Skeletal muscle tissue (tissue), 4 donors: ENCODE results near the gene SLC4A1AP. TPM values are rescaled to one million over a fixed set of nuclear protein-coding genes. Genes with fewer than 3 reads are reported as not detected.
"Not testable (repeated sequence)": the region's sequence is repeated elsewhere in the genome, so short reads cannot be mapped to it uniquely, and the experiment has no call there.

ENCODE experiments used
- H3K27ac ChIP-seq: one replicate; pipeline ENCODE4 v1.7.0; 2013; ENCODE audit warnings: mild to moderate bottlenecking, low read depth, low read length, inconsistent platforms
- H3K27me3 ChIP-seq, 3 donors: one replicate each; pipeline ENCODE4 v1.7.0; 2013; ENCODE audit warnings: low read length in 3 of 3; ENCODE audit not compliant: control insufficient read depth in 3 of 3, insufficient read depth in 3 of 3
- H3K36me3 ChIP-seq, 3 donors: one replicate each; pipeline ENCODE4 v1.7.0; 2013; ENCODE audit warnings: low read length in 3 of 3; ENCODE audit not compliant: control insufficient read depth in 3 of 3, insufficient read depth in 3 of 3
- H3K4me1 ChIP-seq, 3 donors: one replicate each; pipeline ENCODE4 v1.7.0; 2013; ENCODE audit warnings: low read length in 3 of 3, mild to moderate bottlenecking in 3 of 3; ENCODE audit not compliant: control insufficient read depth in 3 of 3, insufficient read depth in 3 of 3
- H3K4me3 ChIP-seq, 3 donors: one replicate each; pipeline ENCODE4 v1.7.0; 2013; ENCODE audit warnings: low read length in 3 of 3
- H3K9ac ChIP-seq, 3 donors: one replicate each; pipeline ENCODE4 v1.7.0; 2013; ENCODE audit warnings: low read length in 3 of 3, mild to moderate bottlenecking in 3 of 3, moderate library complexity in 2 of 3, low read depth in 1 of 3
- H3K9me3 ChIP-seq, 3 donors: one replicate each; pipeline ENCODE4 v1.7.0; 2013; ENCODE audit warnings: low read length in 3 of 3; ENCODE audit not compliant: control insufficient read depth in 3 of 3
- total RNA-seq: library from RNA; depleted of rRNA; stranded (reverse); fragments of >200 nt; gene quantifications from one replicate; pipeline ENCODE4 v1.2.3, GENCODE V29; 2014
- donor health status: Osteomylitis.

Gene SLC4A1AP
- total RNA-seq, 1 donor from 2014 or later: 20.9 TPM

- H3K9me3 ChIP-seq: no peaks in the 10 kb centered on the region
- peaks cover 0 to 6% (median 2%) of the 10 kb centered on the region in 3 donors for H3K4me1 ChIP-seq
- no peaks in the 10 kb centered on the region for H3K27me3 ChIP-seq
- H3K4me3 ChIP-seq: no peak overlapping the region
- no peak overlapping the region for H3K27ac ChIP-seq
- H3K9ac ChIP-seq: no peak overlapping the region
- H3K36me3 ChIP-seq: peaks cover 12 to 50% (median 45%) of the 10 kb centered on the region in 3 donors
These were observed 7.5 kb downstream of the SLC4A1AP start for GRCh38 chr2:27671235-27671634.

GRCh38 chr2:27672723-27673486 is 9.2 kb downstream of the SLC4A1AP start:
- Histone ChIP-seq H3K27me3 (no peaks in the 10 kb centered on the region), H3K4me1 (peaks cover 0 to 6% (median 2%) of the 10 kb centered on the region in 3 donors), H3K36me3 (peaks cover 12 to 62% (median 48%) of the 10 kb centered on the region in 3 donors), H3K9me3 (no peaks in the 10 kb centered on the region), H3K27ac (peak overlapping the region; percentile 8), H3K4me3 (no peak overlapping the region), H3K9ac (peak overlapping the region in 1 of 3 donors; percentile 27)

GRCh38 chr2:27680571-27680970 is 16.9 kb downstream of the SLC4A1AP start:
- Histone ChIP-seq H3K36me3 (peaks cover 31 to 62% (median 39%) of the 10 kb centered on the region in 3 donors), H3K27me3 (no peaks in the 10 kb centered on the region), H3K9me3 (no peaks in the 10 kb centered on the region), H3K4me3 (no peak overlapping the region), H3K27ac (no peak overlapping the region), H3K9ac (no peak overlapping the region), H3K4me1 (no peaks in the 10 kb centered on the region)

GRCh38 chr2:27681841-27682240 is 18.2 kb downstream of the SLC4A1AP start:
- peak overlapping the region; percentile 38 for H3K27ac ChIP-seq
- H3K36me3 ChIP-seq: peaks cover 29 to 60% (median 41%) of the 10 kb centered on the region in 3 donors
- no peaks in the 10 kb centered on the region for H3K9me3 ChIP-seq
- H3K27me3 ChIP-seq: no peaks in the 10 kb centered on the region
- H3K9ac ChIP-seq: no peak overlapping the region
- no peak overlapping the region for H3K4me3 ChIP-seq
- no peaks in the 10 kb centered on the region for H3K4me1 ChIP-seq

GRCh38 chr2:27682334-27682771 is 18.7 kb downstream of the SLC4A1AP start:
- H3K9me3 ChIP-seq, H3K4me1 ChIP-seq, H3K27me3 ChIP-seq, H3K27ac ChIP-seq, H3K9ac ChIP-seq, H3K4me3 ChIP-seq: not testable (repeated sequence)
- H3K36me3 ChIP-seq: peaks cover 29 to 59% (median 36%) of the 10 kb centered on the region in 3 donors

- no peaks in the 10 kb centered on the region for H3K9me3 ChIP-seq
- peaks cover 31 to 55% (median 31%) of the 10 kb centered on the region in 3 donors for H3K36me3 ChIP-seq
- H3K4me1 ChIP-seq: no peaks in the 10 kb centered on the region
- H3K27ac ChIP-seq: no peak overlapping the region
- H3K4me3 ChIP-seq: no peak overlapping the region
- H3K27me3 ChIP-seq: no peaks in the 10 kb centered on the region
- H3K9ac ChIP-seq: no peak overlapping the region
These were observed 19.8 kb downstream of the SLC4A1AP start for GRCh38 chr2:27683390-27684071.

GRCh38 chr2:27685006-27685405 is 21.3 kb downstream of the SLC4A1AP start:
- H3K36me3 ChIP-seq: peaks cover 21 to 53% (median 23%) of the 10 kb centered on the region in 3 donors

GRCh38 chr2:27685577-27685976 is 21.9 kb downstream of the SLC4A1AP start:
- peaks cover 0 to 8% (median 8%) of the 10 kb centered on the region in 3 donors for H3K4me1 ChIP-seq
- H3K9ac ChIP-seq: no peak overlapping the region
- H3K4me3 ChIP-seq: no peak overlapping the region
- H3K36me3 ChIP-seq: peaks cover 21 to 51% (median 23%) of the 10 kb centered on the region in 3 donors
- no peaks in the 10 kb centered on the region for H3K27me3 ChIP-seq
- no peak overlapping the region for H3K27ac ChIP-seq
- H3K9me3 ChIP-seq: no peaks in the 10 kb centered on the region

More at GRCh38 chr2:27685006-27685405, 21.3 kb downstream of the SLC4A1AP start:
- not testable (repeated sequence) for H3K9ac ChIP-seq, H3K9me3 ChIP-seq, H3K27me3 ChIP-seq, H3K4me3 ChIP-seq, H3K4me1 ChIP-seq, H3K27ac ChIP-seq

GRCh38 chr2:27687232-27687631 is 23.5 kb downstream of the SLC4A1AP start:
- Histone ChIP-seq H3K4me1 (peaks cover 0 to 8% (median 8%) of the 10 kb centered on the region in 3 donors), H3K9ac (no peak overlapping the region), H3K4me3 (no peak overlapping the region), H3K9me3 (no peaks in the 10 kb centered on the region), H3K27me3 (no peaks in the 10 kb centered on the region), H3K36me3 (peaks cover 18 to 44% (median 23%) of the 10 kb centered on the region in 3 donors), H3K27ac (no peak overlapping the region)

- Histone ChIP-seq H3K9me3 (no peaks in the 10 kb centered on the region), H3K36me3 (peaks cover 15 to 42% (median 23%) of the 10 kb centered on the region in 3 donors), H3K27me3 (no peaks in the 10 kb centered on the region), H3K9ac (no peak overlapping the region), H3K4me1 (peaks cover 0 to 8% (median 8%) of the 10 kb centered on the region in 3 donors), H3K27ac (no peak overlapping the region), H3K4me3 (no peak overlapping the region)
These were observed 25.7 kb downstream of the SLC4A1AP start for GRCh38 chr2:27689424-27689823.
